NCI-H82 (cell line): ENCODE results near the gene XKR7.
"Not testable (repeated sequence)": the region's sequence is repeated elsewhere in the genome, so short reads cannot be mapped to it uniquely, and the experiment has no call there.

Experiments
- DNase-seq: peaks from one replicate; lab custom pipeline; 2025; lab: John Stamatoyannopoulos, UW

XKR7 gene

GRCh38 chr20:32013326-32013725 is 45.4 kb downstream of the XKR7 start:
- no peak for DNase-seq

DNA sequence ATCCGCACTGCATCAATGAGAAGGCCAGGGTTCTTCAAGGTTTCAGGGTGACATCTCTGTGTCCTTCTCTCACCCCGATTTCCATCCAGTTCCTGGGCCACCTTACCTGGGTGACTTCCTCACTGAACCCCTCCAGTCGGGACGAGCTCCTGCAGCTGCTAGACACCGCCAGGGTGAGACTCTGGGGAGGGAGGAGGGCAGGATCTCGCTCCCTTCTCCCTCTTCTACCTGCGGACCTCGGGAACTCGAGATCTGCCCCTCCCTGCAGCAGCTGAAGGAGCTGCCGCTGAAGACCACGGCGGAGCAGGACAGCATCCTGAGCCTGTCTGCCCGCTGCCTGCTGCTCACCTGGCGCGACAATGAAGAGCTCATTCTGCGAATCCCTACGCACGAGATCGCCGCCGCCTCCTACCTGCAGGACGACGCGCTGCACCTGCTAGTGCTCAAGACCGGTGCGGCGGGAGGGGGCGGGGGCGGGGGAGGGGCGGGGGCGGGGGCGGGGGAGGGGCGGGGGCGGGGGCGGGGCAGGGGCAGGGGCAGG is 49.8 kb downstream of the XKR7 start:
- DNase-seq: peak; percentile 82

GRCh38 chr20:32018269-32019155 is 50.6 kb downstream of the XKR7 start:
- DNase-seq: peak; percentile 93

GRCh38 chr20:32019156-32019510 is 51.2 kb downstream of the XKR7 start:
- peak; percentile 82 for DNase-seq

- DNase-seq: peak; percentile 52
Measured at GRCh38 chr20:32019563-32020463, 51.9 kb downstream of the XKR7 start.

GRCh38 chr20:32021091-32021490 is 53.1 kb downstream of the XKR7 start:
- DNase-seq: no peak

DNA sequence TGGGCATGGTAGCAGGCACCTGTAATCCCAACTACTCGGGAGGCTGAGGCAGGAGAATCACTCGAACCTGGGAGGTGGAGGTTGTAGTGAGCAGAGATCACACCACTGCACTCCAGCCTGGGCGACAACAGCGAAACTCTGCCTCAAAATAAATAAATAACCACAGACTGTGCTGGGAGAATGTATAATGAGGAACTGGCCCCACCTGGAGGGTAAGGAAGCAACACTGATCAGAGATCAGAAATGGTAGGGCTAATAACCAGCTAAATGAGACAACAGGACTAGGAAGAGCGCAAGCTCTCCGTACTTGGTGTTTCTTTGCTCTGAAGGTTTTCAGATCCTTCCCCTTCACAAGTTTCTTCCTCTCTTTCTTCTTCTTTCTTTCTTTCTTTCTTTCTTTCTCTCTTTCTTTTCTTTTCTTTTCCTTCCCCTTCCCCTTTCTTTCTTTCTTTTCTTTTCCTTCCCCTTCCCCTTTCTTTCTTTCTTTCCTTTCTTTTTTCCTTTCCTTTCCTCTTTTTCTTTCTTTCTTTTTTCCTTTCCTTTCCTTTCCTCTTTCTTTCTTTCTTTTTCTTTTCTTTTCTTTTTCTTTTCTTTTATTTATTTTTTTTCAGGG is 56.8 kb downstream of the XKR7 start:
- DNase-seq: peak; percentile 20

DNA sequence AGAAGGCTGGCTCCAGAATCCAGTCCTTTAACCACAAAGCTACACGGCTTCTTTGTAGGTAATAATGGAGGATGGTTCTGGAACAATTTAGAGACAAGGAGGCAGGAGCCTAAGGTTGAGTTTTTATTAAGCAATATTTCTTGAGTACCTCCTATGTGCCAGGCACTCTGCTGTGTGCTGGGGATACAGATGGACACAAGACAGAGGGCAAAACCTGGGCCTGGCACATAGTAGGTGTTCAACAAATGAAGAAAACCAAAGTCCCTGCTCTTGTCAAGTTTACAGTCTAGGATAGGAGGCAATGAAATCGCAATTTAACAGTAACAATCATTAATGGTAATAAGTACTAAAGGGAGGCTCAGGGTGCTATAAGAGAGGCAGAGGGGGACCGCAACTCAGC is 59.7 kb downstream of the XKR7 start:
- DNase-seq: no peak

DNA sequence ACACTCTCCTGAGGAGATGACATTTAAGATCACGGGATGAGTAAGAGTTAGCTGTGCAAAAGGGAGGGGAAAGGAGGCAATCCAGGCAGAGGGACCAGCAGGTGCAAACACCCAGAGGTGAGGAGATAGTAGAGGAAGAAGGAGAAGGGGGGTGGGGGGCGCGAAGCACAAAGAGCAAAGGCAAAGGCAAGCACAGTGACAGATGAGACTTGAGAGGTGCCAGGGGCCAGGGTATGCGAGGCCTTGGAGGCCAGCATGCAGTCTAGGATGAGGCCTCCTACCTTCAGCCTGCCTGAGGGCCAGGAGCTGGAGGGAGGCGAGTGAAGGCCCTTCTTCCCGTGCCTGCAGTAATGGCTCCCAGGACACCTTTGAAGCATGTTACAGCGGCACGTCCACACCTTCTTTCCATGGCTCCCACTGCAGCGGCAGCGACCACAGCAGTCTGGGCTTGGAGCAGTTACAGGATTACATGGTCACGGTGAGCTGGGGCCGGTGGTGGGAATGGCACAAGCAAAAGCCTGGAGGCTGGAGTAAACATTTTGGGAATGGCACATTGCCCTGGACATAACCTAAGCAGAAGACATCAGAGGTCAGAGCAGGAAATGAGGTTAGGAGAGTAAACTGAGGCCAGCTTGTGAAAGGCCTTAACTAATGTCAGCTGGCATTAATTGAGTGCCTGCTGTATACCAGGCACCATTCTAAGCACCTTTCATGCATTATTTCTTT is 60.9 kb downstream of the XKR7 start:
- DNase-seq: peak; percentile 86

GRCh38 chr20:32029561-32029960 is 61.6 kb downstream of the XKR7 start:
- DNase-seq: no peak

GRCh38 chr20:32031007-32031958 is 63.3 kb downstream of the XKR7 start:
- DNase-seq: peak; percentile 93

DNA sequence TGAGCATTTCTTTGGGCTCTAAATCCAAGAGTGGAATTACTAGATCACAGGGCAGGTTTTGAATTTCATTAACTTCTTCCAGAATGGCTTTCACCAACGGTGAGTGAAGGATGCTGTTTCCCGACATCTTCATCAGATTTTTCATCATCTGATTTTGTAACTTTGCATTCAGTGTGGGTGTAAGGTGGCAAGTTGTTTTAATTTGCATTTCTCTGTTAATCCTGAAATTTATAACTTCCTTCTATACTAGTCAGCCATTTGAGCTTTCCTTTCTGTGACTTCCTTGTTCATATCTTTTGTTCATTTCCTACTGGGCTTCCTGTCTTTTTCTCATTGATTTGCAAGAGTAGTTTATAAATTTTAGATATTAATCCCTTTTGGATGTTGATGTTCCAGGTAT is 65.4 kb downstream of the XKR7 start:
- DNase-seq: no peak

DNA sequence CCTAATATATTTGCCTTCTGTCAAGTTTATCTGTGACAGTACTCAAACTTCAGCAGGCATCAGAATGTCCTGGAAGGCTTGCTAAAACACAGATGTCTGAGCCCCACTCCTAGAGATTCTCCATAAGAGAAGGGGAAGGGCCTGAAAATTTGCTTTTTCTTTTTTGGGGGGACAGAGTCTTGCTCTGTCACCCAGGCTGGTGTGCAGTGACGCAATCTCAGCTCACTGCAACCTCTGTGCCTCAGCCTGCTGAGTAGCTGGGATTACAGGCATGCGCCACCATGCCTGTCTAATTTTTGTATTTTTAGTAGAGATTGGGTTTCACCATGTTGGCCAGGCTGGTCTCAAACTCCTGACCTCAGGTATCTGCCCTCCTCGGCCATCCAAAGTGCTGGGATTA is 65.8 kb downstream of the XKR7 start:
- not testable (repeated sequence) for DNase-seq

DNA sequence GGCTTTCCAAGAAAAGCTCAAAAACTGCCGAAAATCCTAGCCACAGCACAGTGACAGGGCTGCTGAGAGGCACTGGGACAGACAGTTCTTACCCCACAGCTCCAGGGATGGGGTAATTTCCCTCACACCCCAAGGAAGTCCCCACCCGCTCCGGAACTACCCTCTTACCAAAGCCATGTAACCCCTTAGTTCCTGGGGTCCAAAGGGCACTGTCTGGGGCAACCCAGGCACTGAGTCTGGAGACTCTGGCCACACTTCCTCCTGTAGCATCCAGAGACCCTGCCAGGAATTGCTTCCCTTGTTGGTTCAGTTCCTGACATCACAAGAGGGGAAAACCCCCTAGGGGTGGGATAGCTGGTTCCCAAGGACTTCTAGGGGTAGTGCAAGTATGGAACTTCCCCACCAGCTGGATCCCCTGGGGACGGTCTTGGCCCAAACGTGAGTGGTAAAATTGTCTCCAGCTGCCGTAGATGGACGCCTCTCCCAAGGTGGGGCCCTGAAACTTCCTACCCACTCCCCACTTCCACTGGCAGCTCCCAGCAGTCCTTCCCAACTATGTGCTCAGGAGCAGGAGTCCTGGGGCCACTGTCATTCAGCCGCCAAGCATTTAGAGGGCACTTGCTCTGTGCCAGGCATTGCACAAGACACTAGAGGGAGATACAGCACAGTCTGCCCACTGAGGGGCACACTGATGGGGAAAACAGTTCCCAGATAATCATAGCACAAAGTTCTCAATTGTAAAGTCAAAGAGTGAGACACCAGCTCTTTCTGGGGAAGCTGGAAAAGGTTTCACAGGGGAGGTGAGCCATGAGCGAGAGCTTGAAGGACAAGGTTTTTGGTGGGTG is 66.9 kb downstream of the XKR7 start:
- DNase-seq: peak; percentile 23

DNA sequence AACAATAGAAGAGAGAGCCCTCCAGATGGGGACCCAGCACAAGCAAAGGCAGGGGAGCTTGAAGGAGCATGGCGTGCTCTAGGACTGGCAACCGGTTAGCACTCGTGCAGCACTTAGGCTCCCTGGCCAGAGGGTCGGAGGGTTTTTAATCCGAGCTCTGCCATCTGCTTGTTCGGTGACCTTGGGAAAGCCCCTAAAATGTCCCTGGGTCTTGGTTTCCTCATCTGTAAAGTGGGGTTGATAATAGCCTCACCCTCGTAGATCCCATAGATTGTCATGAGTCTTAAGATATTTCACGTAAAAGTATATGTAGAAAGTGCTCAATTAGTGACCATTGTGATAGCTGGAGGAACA is 67.5 kb downstream of the XKR7 start:
- DNase-seq: peak; percentile 23

- DNase-seq: no peak
Measured at GRCh38 chr20:32036252-32036651, 68.3 kb downstream of the XKR7 start.

DNA sequence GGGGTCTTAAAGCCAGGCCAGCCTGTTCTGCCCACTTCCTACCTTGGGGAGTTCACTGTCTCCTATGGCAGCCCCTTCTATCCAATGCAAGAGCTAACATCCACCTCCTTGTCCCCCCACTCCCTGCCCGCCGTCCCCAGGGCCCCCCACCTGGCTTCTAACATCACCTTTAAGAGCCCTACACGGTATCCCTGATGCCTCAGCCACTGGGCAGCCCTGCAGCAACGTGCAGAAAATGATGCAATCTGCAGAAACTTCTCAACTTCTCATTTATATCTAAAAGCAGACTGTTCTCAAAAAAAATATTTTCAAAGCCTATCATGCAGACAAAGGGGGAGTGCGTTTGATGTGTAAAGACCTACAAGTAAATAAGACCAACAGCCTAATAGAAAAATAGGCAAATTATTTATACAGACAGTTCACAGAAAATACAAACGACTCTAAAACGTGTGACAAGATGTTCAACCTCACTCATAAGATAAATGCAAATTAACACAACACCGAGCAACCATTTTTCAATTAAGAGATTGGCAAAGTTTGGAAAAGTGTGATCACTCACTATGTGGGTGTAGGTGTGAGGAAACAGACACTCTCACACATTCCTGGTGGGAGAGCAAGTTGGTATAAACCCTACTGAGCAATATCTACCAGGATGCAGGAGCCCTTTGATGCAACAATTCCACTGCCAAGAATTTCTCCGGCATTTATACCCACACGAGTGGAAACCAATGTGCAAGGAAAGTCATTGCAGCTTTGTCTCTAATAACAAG is 69.0 kb downstream of the XKR7 start:
- DNase-seq: no peak

GRCh38 chr20:32037929-32038328 is 70.0 kb downstream of the XKR7 start:
- no peak for DNase-seq
